Pancreas (tissue), 10 donors: Measurements from ENCODE around the gene RELCH. TPM values are rescaled to one million over a fixed set of nuclear protein-coding genes. Genes with fewer than 3 reads are reported as not detected.
"Not testable (repeated sequence)": the region's sequence is repeated elsewhere in the genome, so short reads cannot be mapped to it uniquely, and the experiment has no call there.

ENCODE experiments used
- ATAC-seq, 4 donors: fragments of 200-7000 bp; cut with Tn5 transposase; one replicate each; pipeline versions ENCODE4 v1.8.0 to v1.9.1; 2020; ENCODE audit warnings: mild to moderate bottlenecking in 4 of 4, moderate library complexity in 4 of 4
- DNase-seq, 6 donors: peaks; one replicate each; pipeline ENCODE4 v3.0.0-alpha.2; 2020
- FAIRE-seq: peaks from 2 replicates; lab custom pipeline; 2012; peaks lifted over from hg19 to GRCh38; lab: Jason Lieb, UNC
- H3K27ac ChIP-seq, 4 donors: fragments of 200-600 bp; sonication (generic); 1 replicate in 3 of 4; 2 replicates in 1 of 4; pipeline versions ENCODE4 v1.5.0 to v1.8.0; 2020
- H3K27me3 ChIP-seq, 4 donors: fragments of 200-600 bp; one replicate each; pipeline ENCODE4 v1.8.0; 2021
- H3K36me3 ChIP-seq, 3 donors: fragments of 200-600 bp; sonication (generic) in 1 of 3; one replicate each; pipeline versions ENCODE4 v1.5.0 to v1.8.0; 2020 to 2021
- H3K4me1 ChIP-seq, 3 donors: fragments of 200-600 bp; one replicate each; pipeline ENCODE4 v1.8.0; 2021
- H3K4me3 ChIP-seq, 4 donors: fragments of 200-600 bp; sonication (generic) in 2 of 4; one replicate each; pipeline versions ENCODE4 v1.5.0 to v1.8.0; 2020 to 2021
- H3K9me3 ChIP-seq, 4 donors: fragments of 200-600 bp; one replicate each; pipeline ENCODE4 v1.8.0; 2021
- CTCF ChIP-seq, 4 donors: fragments of 200-600 bp; sonication (generic) in 3 of 4; IDR thresholded peaks; one replicate each; pipeline versions ENCODE4 v1.5.0 to v1.8.0; 2021; ENCODE audit warnings: antibody characterized with exemption in 4 of 4
- WGBS, 2 donors: extraction: QIAGEN DNeasy Blood & Tissue Kit; methylation state at CpG; one replicate each; pipeline ENCODE4 v1.1.7; 2013; 5-methylcytosine and 5-hydroxymethylcytosine counted together
- intact Hi-C, 3 donors: fragments of 100-400 bp; cut with DNase I; formaldehyde crosslinking; loops; one replicate each; pipeline versions ENCODE4 v1.11.1 to v1.14.2; 2022
- polyA plus RNA-seq, 2 donors: library from polyadenylated mRNA; stranded (reverse); fragments of 200-250 nt; gene quantifications; one replicate each; pipeline ENCODE4 v1.2.3, GENCODE V29; 2013
- total RNA-seq, 6 donors: library from RNA; stranded (reverse); fragmentation: NEBNext Ultra II Directional in 4 of 6; extraction: Animal tissue kit (Norgen Biotek cat#: 25700) in 4 of 6; gene quantifications; one replicate each; pipeline versions ENCODE4 v1.2.1 to v1.2.4, GENCODE V29; 2021 to 2023
- donor health status: healthy with polysubstance abuse.
- donor health status: DM: no; HTN: no; CAD: no; lungs with moderate emphysema.
- donor health status: DM: no; HTN: no; CAD: no.
- donor health status: control.
- donor health status: control.
- donor health status: Bipolar disorder and iron deficiency.
- donor health status: DM: yes; HTN: yes; CAD: no.
- donor health status: DM: no; HTN: no; CAD: no.
- donor health status: DM: no; HTN: no; CAD: no.
- donor health status: DM: yes; HTN: yes; CAD: no.

The RELCH gene
- total and polyA plus RNA-seq, 8 donors: 8.1 to 18.2 (median 12.6) TPM

- ATAC-seq (peak in 1 of 4 donors; percentile 35), DNase-seq (no peak), FAIRE-seq (no peak)
- no peak overlapping the region for H3K27ac ChIP-seq
- no peak for TF ChIP-seq CTCF (IDR thresholded peaks at IDR 0.05)
- H3K27me3 ChIP-seq: no peaks in the 10 kb centered on the region
- no peaks in the 10 kb centered on the region for H3K36me3 ChIP-seq
- intact Hi-C loops: no loop called here
- no peaks in the 10 kb centered on the region for H3K4me1 ChIP-seq
- no peaks in the 10 kb centered on the region for H3K9me3 ChIP-seq
- WGBS, 2 donors: 48 to 58% methylated on average over 5 of the region's 5 CpGs
- no peak overlapping the region for H3K4me3 ChIP-seq
Measured at GRCh38 chr18:62164855-62165487, 22.1 kb upstream of the RELCH start.

DNA sequence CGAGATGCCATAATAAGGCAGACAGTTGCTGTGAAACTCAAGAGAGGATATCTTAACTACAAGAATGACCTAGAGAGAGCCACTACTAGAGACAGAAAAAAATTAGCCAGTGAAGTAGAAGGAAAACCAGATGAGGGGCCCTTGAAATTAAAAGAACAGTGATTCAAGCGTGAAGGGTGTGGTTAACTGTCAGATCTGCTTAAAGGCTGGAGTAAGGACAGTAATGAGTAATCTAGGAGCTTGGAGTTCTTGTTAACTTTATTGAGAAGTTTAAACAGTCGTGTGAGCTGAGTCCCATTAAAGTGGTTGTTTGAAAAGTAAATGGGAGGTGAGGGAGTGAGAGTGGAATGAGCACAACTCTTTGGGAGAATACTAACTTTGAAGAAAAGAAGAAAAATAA lies 21.5 kb upstream of the RELCH start:
- no peak for DNase-seq
- no peak for ATAC-seq
- Histone ChIP-seq H3K4me3 (no peak overlapping the region), H3K27ac (no peak overlapping the region), H3K36me3 (no peaks in the 10 kb centered on the region), H3K9me3 (no peaks in the 10 kb centered on the region), H3K4me1 (no peaks in the 10 kb centered on the region), H3K27me3 (no peaks in the 10 kb centered on the region)
- intact Hi-C loops: no loop called here
- no peak for TF ChIP-seq CTCF (IDR thresholded peaks at IDR 0.05)
- no peak for FAIRE-seq
- 95 to 97% methylated on average over 3 of the region's 3 CpGs for WGBS, 2 donors

GRCh38 chr18:62166524-62166923 lies 20.5 kb upstream of the RELCH start:
- H3K9me3 ChIP-seq, H3K27me3 ChIP-seq, H3K27ac ChIP-seq, H3K36me3 ChIP-seq, FAIRE-seq, H3K4me1 ChIP-seq, intact Hi-C loops, H3K4me3 ChIP-seq, ATAC-seq, DNase-seq: not testable (repeated sequence)
- 76 to 88% methylated on average over 1 of the region's 1 CpG for WGBS, 2 donors

DNA sequence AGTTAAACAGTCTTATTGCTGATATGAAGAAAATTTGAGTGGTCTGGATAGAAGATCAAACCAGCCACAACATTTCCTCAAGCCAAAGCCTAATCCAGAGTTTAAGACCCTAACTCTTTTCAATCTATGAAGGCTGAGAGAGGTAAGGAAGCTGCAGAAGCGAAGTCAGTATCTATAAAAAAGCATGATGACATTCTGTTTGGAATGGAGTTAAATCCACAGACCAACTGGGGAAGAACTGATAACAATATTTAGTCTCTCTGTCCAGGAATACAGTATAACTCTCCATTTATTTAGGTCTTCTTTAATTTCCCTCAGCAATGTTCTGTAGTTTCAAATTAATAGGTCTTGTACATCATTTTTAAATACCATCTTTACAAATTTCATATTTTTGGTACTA lies 16.2 kb upstream of the RELCH start:
- Histone ChIP-seq H3K4me1 (no peaks in the 10 kb centered on the region), H3K27me3 (no peaks in the 10 kb centered on the region), H3K4me3 (no peak overlapping the region), H3K9me3 (no peaks in the 10 kb centered on the region), H3K27ac (no peak overlapping the region), H3K36me3 (no peaks in the 10 kb centered on the region)
- WGBS, 2 donors: 71 to 73% methylated on average over 1 of the region's 1 CpG
- intact Hi-C loops: no loop called here
- no peak for TF ChIP-seq CTCF (IDR thresholded peaks at IDR 0.05)
- FAIRE-seq: no peak
- DNase-seq: no peak
- no peak for ATAC-seq

DNA sequence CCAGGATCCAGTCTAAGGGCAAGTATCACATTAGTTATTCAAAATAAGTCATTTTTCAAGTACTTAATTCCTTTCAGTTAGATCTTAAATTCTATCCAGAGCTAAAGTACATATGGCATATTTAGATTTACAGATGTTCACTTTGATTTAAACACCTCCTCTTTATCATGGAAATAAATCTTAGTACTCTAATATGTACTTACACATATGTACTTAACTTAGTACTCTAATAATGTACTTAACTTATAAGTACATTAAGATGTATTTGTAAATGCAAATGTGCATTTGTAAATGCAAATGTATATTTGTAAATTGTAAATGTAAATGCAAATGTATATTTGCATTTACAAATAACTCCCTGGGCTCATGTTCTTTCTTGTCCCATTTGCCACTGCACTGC lies 14.8 kb upstream of the RELCH start:
- Histone ChIP-seq H3K27me3 (no peaks in the 10 kb centered on the region), H3K27ac (no peak overlapping the region), H3K9me3 (no peaks in the 10 kb centered on the region), H3K4me1 (no peaks in the 10 kb centered on the region), H3K36me3 (no peaks in the 10 kb centered on the region), H3K4me3 (no peak overlapping the region)
- intact Hi-C loops: no loop called here
- no peak for ATAC-seq
- no peak for TF ChIP-seq CTCF (IDR thresholded peaks at IDR 0.05)
- no peak for DNase-seq
- FAIRE-seq: peak; percentile 67
